GM12892 (cell line): ENCODE measurements around the gene SUN1.

Experiments used
- POLR2A ChIP-seq: IDR thresholded peaks from 2 replicates; pipeline ENCODE4 v1.6.1; 2011; ENCODE audit warnings: low read depth, low read length, control low read depth
- POLR2AphosphoS5 ChIP-seq: IDR thresholded peaks from 2 replicates; pipeline ENCODE4 v1.6.1; 2011; ENCODE audit warnings: low read depth, low read length, control low read depth
- TAF1 ChIP-seq: IDR thresholded peaks from 2 replicates; pipeline ENCODE4 v1.6.1; 2011; ENCODE audit warnings: low read depth, mild to moderate bottlenecking, control low read depth, low read length, borderline replicate concordance

DNA sequence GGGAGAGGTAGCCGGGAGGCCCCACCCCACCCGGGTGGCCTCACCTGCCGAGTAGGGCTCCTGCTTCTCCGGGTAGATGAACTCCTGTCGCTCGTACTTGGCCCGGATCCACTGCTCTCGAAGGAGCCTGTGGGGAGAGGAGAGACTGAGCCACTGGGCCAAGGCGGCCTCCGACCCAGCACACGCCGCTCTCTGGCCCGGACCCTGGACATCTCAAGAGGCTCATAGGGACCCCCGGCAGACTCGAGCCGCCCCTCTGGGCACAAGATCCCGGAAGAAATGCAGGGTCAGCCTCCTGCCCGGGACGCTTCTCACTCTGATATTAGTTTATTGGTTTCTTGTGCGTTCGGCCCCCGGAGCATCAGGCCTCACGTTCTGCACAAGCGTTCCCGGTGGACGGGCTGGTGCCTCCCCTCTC is 87.7 kb downstream of the SUN1 start:
- no peak for TF ChIP-seq POLR2AphosphoS5
- no peak for TF ChIP-seq TAF1
- no peak for TF ChIP-seq POLR2A
